GM12878 (cell line): ENCODE data around the gene COQ7. TPM values are rescaled to one million over a fixed set of nuclear protein-coding genes. Genes with fewer than 3 reads are reported as not detected.

ENCODE experiments used
- ATAC-seq: fragments of 200-7000 bp; cut with Tn5 transposase; 3 replicates; pipeline ENCODE4 v1.9.1; 2020; ENCODE audit warnings: mild to moderate bottlenecking, moderate library complexity
- BruUV-seq: library from RNA; stranded (reverse); fragments of 400-500 nt; replicated peaks from 2 replicates; lab custom pipeline; 2021; lab: Mats Ljungman, UMichigan
- CTCF ChIA-PET: fragments of 300-600 bp; sonication (Branson Sonifier 250); formaldehyde crosslinking; extraction: SDS; loops from one replicate; lab custom pipeline; 2021; ENCODE audit warnings: inconsistent platforms; lab: Yijun Ruan, JAX
- POLR2A ChIA-PET: fragments of 350-600 bp; formaldehyde crosslinking; extraction: SDS; loops from one replicate; lab custom pipeline; 2021; ENCODE audit warnings: inconsistent platforms; lab: Charles Lee
- RAD21 ChIA-PET: fragments of 300-600 bp; sonication (Branson Sonifier 250); formaldehyde crosslinking; loops from one replicate; lab custom pipeline; 2023; ENCODE audit warnings: antibody characterized with exemption; ENCODE audit not compliant: unreplicated experiment; lab: Charles Lee
- SMC1A ChIA-PET: fragments of 300-600 bp; sonication (Branson Sonifier 250); formaldehyde crosslinking; loops from one replicate; lab custom pipeline; 2023; ENCODE audit not compliant: unreplicated experiment, uncharacterized antibody; lab: Charles Lee
- DNase-seq: peaks from one replicate; pipeline ENCODE4 v3.0.0-alpha.2; 2011; ENCODE audit warnings: low read depth, low spot score
- FAIRE-seq: peaks from 3 replicates; lab custom pipeline; 2011; peaks lifted over from hg19 to GRCh38; lab: Jason Lieb, UNC
- H2AFZ ChIP-seq: 2 replicates; pipeline ENCODE4 v1.6.0; 2011; ENCODE audit warnings: low read depth, low read length, control low read depth; ENCODE audit not compliant: control insufficient read depth
- H3K27ac ChIP-seq: 2 replicates; pipeline ENCODE4 v1.5.1; 2011; ENCODE audit warnings: control low read depth; ENCODE audit not compliant: control insufficient read depth, insufficient read depth
- H3K27me3 ChIP-seq, 2 experiments: replicated peaks in 1 of 2; 2 replicates each; pipeline versions ENCODE4 v1.6.0 to v1.6.1; 2011; ENCODE audit warnings: low read length in 1 of 2; ENCODE audit not compliant: control insufficient read depth in 2 of 2, insufficient read depth in 2 of 2
- H3K36me3 ChIP-seq, 2 experiments: 2 replicates each; pipeline ENCODE4 v1.5.1; 2011; ENCODE audit warnings: low read length in 1 of 2; ENCODE audit not compliant: control insufficient read depth in 2 of 2, insufficient read depth in 2 of 2
- H3K4me1 ChIP-seq: 2 replicates; pipeline ENCODE4 v1.6.1; 2011; ENCODE audit warnings: mild to moderate bottlenecking, low read length, moderate library complexity, mixed read lengths; ENCODE audit not compliant: control insufficient read depth, insufficient read depth
- H3K4me2 ChIP-seq: 2 replicates; pipeline ENCODE4 v1.6.0; 2011; ENCODE audit warnings: control low read depth; ENCODE audit not compliant: control insufficient read depth, insufficient read depth
- H3K4me3 ChIP-seq: fragments of 200-600 bp; sonication (generic); 2 replicates; pipeline ENCODE4 v1.5.1; 2016
- H3K79me2 ChIP-seq: 2 replicates; pipeline ENCODE4 v1.6.0; 2011; ENCODE audit warnings: low read length; ENCODE audit not compliant: control insufficient read depth, insufficient read depth
- H3K9ac ChIP-seq: 2 replicates; pipeline ENCODE4 v1.8.0; 2011; ENCODE audit warnings: low read length, control low read depth, mixed read lengths; ENCODE audit not compliant: control insufficient read depth, insufficient read depth
- H3K9me3 ChIP-seq: replicated peaks from 3 replicates; pipeline ENCODE4 v1.5.1; 2011; ENCODE audit warnings: mild to moderate bottlenecking, low read length; ENCODE audit not compliant: control insufficient read depth, insufficient read depth
- H4K20me1 ChIP-seq: 2 replicates; pipeline ENCODE4 v1.6.0; 2011; ENCODE audit not compliant: control insufficient read depth, insufficient read depth
- EED ChIP-seq: sonication (generic); IDR thresholded peaks from 2 replicates; pipeline ENCODE4 v1.6.1; 2016; ENCODE audit warnings: antibody characterized with exemption, low read depth
- EZH2 ChIP-seq: IDR thresholded peaks from 2 replicates; pipeline ENCODE4 v1.6.1; 2012; ENCODE audit warnings: low read depth, mild to moderate bottlenecking, control low read depth, inconsistent platforms, low read length, borderline replicate concordance; ENCODE audit not compliant: control insufficient read depth
- FOXM1 ChIP-seq: IDR thresholded peaks from 2 replicates; pipeline ENCODE4 v1.6.1; 2012; ENCODE audit warnings: low read depth, mild to moderate bottlenecking, inconsistent platforms, low read length, moderate library complexity
- IKZF1 ChIP-seq: fragments of 450-650 bp; conservative IDR thresholded peaks from 2 replicates; pipeline ENCODE4 v1.6.1; 2017; ENCODE audit warnings: antibody characterized with exemption, mild to moderate bottlenecking
- JUND ChIP-seq: IDR thresholded peaks from 2 replicates; pipeline ENCODE4 v1.6.1; 2012; ENCODE audit warnings: low read depth, mild to moderate bottlenecking, low read length, improper control_type of control experiment, moderate library complexity
- KLF5 ChIP-seq: fragments of 450-650 bp; IDR thresholded peaks from 2 replicates; pipeline ENCODE4 v1.6.1; 2014; ENCODE audit warnings: mild to moderate bottlenecking; ENCODE audit not compliant: partially characterized antibody
- MEF2A ChIP-seq: IDR thresholded peaks from 2 replicates; pipeline ENCODE4 v1.6.1; 2011; ENCODE audit warnings: low read depth, mild to moderate bottlenecking, low read length, moderate library complexity; ENCODE audit not compliant: insufficient read depth
- MEF2B ChIP-seq: fragments of 450-650 bp; IDR thresholded peaks from 2 replicates; pipeline ENCODE4 v1.6.1; 2018; ENCODE audit warnings: mild to moderate bottlenecking, moderate library complexity; ENCODE audit not compliant: partially characterized antibody, poor library complexity, severe bottlenecking
- RBBP5 ChIP-seq: fragments of 200-600 bp; sonication (generic); conservative IDR thresholded peaks from 2 replicates; pipeline ENCODE4 v1.6.1; 2016
- SMAD5 ChIP-seq: IDR thresholded peaks from 2 replicates; pipeline ENCODE4 v1.6.1; 2016; ENCODE audit warnings: antibody characterized with exemption, low read depth
- SP1 ChIP-seq: IDR thresholded peaks from one replicate; pipeline ENCODE4 v1.6.1; 2011; ENCODE audit warnings: low read depth, low read length
- TCF7 ChIP-seq: IDR thresholded peaks from 2 replicates; pipeline ENCODE4 v1.6.1; 2014; ENCODE audit warnings: antibody characterized with exemption, borderline replicate concordance
- WGBS: methylation state at CpG from one replicate; pipeline ENCODE4 v1.1.6; 2016; ENCODE audit warnings: low lambda C conversion rate; ENCODE audit not compliant: insufficient replicate concordance, insufficient coverage; ENCODE audit errors: missing lambda C conversion rate; 5-methylcytosine and 5-hydroxymethylcytosine counted together
- in situ Hi-C: fragments of 300-500 bp; cut with MboI; formaldehyde crosslinking; loops from 9 replicates; pipeline ENCODE4 v1.14.3; 2018; ENCODE audit warnings: mixed read lengths
- intact Hi-C: fragments of 100-400 bp; cut with micrococcal nuclease; formaldehyde crosslinking; loops from one replicate; pipeline ENCODE4 v1.14.2; 2022; ENCODE audit not compliant: unreplicated experiment
- polyA plus RNA-seq, 11 experiments: library from polyadenylated mRNA; depleted of rRNA in 4 of 11; unstranded in 6 of 11; stranded (reverse) in 5 of 11; fragments of >200 nt; fragmentation: Nextera tagmentation in 4 of 11; fragmentation: Illumina TruSeq in 1 of 11; extraction: Ambion mirVana in 4 of 11; extraction: Trizol in 1 of 11; gene quantifications; 1 replicate in 1 of 11; 2 replicates in 10 of 11; pipeline versions ENCODE4 v1.2.1 to v1.2.3, GENCODE V29; 2011 to 2016; ENCODE audit warnings: inconsistent platforms in 2 of 11, missing spikeins in 2 of 11, low read depth in 1 of 11
- total RNA-seq, 4 experiments: library from RNA; depleted of rRNA in 3 of 4; stranded (reverse); fragments of >200 nt in 3 of 4; fragmentation: Illumina TruSeq in 1 of 4; extraction: Trizol in 1 of 4; gene quantifications; 2 replicates each; pipeline versions ENCODE4 v1.2.1 to v1.2.3, GENCODE V29; 2013 to 2021
- TF ChIP-seq, protein P1 (sequence below): fragments of 450-650 bp; formaldehyde crosslinking; IDR thresholded peaks from 2 replicates; pipeline ENCODE4 v1.5.0; 2022; ENCODE audit warnings: mild to moderate bottlenecking, missing genetic modification characterization
- TF ChIP-seq, protein P2 (sequence below): fragments of 450-650 bp; IDR thresholded peaks from 2 replicates; pipeline ENCODE4 v1.6.1; 2018; ENCODE audit warnings: borderline replicate concordance, mild to moderate bottlenecking; ENCODE audit not compliant: partially characterized antibody

Gene COQ7
- total and polyA plus RNA-seq, 10 of the 15 experiments (the other 5 are each of a cell fraction or from before 2014, with no cell fraction given) = 3.2 to 21.9 (median 13.0) TPM

DNA sequence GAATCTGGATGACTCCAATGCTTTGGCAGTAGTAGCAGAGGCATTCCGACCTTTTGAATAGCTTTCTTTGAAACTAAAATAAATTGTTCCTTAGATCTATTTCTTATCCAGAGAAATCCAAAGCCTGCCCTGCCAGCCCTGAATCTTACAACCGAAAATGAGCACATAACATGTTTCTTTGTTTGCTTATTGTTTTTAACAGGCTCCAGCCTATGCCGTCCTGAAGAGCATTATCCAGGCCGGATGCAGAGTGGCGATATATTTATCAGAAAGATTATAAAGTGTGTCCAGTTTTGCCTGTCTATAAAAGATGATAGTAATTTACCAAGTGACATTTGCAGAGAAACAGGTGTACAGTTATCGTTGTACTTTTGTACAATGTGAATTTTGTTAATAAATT, 10.5 kb downstream of the COQ7 start:
- no peak for FAIRE-seq
- H4K20me1 ChIP-seq = no peaks in the 10 kb centered on the region
- no peak for ATAC-seq
- H3K4me2 ChIP-seq = no peak overlapping the region
- H3K9ac ChIP-seq = no peak overlapping the region
- RAD21 ChIA-PET = interaction anchor here (0.9 kb wide), 1 partner anchor 19 kb away, joined by 3 read pairs; no protein-coding TSS in a partner anchor
- SMC1A ChIA-PET = interaction anchor here (0.7 kb wide), 1 partner anchor 17 kb away, joined by 6 read pairs; no protein-coding TSS in a partner anchor
- POLR2A ChIA-PET = no interaction called here
- no peak overlapping the region for H3K27ac ChIP-seq
- H3K27me3 ChIP-seq = no peaks in the 10 kb centered on the region
- in situ Hi-C loops = no loop called here
- BruUV-seq = no TSS peak
- H3K4me3 ChIP-seq = no peak overlapping the region
- intact Hi-C loops = no loop called here
- H2AFZ ChIP-seq = no peak overlapping the region
- CTCF ChIA-PET = interaction anchor here (1.1 kb wide), 1 partner anchor 8 kb away, joined by 3 read pairs; no protein-coding TSS in a partner anchor
- TF ChIP-seq EZH2 (no peak), MEF2A (no peak), JUND (no peak), EED (no peak), SP1 (no peak), KLF5 (no peak), TCF7 (no peak), RBBP5 (no peak), IKZF1 (no peak), FOXM1 (no peak), MEF2B (no peak), SMAD5 (no peak)
- TF ChIP-seq, protein P1, sequence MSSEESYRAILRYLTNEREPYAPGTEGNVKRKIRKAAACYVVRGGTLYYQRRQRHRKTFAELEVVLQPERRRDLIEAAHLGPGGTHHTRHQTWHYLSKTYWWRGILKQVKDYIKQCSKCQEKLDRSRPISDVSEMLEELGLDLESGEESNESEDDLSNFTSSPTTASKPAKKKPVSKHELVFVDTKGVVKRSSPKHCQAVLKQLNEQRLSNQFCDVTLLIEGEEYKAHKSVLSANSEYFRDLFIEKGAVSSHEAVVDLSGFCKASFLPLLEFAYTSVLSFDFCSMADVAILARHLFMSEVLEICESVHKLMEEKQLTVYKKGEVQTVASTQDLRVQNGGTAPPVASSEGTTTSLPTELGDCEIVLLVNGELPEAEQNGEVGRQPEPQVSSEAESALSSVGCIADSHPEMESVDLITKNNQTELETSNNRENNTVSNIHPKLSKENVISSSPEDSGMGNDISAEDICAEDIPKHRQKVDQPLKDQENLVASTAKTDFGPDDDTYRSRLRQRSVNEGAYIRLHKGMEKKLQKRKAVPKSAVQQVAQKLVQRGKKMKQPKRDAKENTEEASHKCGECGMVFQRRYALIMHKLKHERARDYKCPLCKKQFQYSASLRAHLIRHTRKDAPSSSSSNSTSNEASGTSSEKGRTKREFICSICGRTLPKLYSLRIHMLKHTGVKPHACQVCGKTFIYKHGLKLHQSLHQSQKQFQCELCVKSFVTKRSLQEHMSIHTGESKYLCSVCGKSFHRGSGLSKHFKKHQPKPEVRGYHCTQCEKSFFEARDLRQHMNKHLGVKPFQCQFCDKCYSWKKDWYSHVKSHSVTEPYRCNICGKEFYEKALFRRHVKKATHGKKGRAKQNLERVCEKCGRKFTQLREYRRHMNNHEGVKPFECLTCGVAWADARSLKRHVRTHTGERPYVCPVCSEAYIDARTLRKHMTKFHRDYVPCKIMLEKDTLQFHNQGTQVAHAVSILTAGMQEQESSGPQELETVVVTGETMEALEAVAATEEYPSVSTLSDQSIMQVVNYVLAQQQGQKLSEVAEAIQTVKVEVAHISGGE (CRISPR knock-in tag) = no peak
- TF ChIP-seq, protein P2, sequence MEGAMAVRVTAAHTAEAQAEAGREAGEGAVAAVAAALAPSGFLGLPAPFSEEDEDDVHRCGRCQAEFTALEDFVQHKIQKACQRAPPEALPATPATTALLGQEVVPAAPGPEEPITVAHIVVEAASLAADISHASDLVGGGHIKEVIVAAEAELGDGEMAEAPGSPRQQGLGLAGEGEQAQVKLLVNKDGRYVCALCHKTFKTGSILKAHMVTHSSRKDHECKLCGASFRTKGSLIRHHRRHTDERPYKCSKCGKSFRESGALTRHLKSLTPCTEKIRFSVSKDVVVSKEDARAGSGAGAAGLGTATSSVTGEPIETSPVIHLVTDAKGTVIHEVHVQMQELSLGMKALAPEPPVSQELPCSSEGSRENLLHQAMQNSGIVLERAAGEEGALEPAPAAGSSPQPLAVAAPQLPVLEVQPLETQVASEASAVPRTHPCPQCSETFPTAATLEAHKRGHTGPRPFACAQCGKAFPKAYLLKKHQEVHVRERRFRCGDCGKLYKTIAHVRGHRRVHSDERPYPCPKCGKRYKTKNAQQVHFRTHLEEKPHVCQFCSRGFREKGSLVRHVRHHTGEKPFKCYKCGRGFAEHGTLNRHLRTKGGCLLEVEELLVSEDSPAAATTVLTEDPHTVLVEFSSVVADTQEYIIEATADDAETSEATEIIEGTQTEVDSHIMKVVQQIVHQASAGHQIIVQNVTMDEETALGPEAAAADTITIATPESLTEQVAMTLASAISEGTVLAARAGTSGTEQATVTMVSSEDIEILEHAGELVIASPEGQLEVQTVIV = no peak
- no peak for DNase-seq
- no peaks in the 10 kb centered on the region for H3K79me2 ChIP-seq
- no peaks in the 10 kb centered on the region for H3K4me1 ChIP-seq
- H3K36me3 ChIP-seq = no peaks in the 10 kb centered on the region
- H3K9me3 ChIP-seq = no peaks in the 10 kb centered on the region
- 95% methylated on average over 6 of the region's 6 CpGs for WGBS
